VCaP (cell line): ENCODE results near the gene MCM8.

ENCODE experiments used
- H3K27ac ChIP-seq: fragments of 450-650 bp; 2 replicates; pipeline ENCODE4 v1.5.1; 2017
- TF ChIP-seq, protein P1 (sequence below): fragments of 450-650 bp; conservative IDR thresholded peaks from 2 replicates; pipeline ENCODE4 v1.5.1; 2017; ENCODE audit warnings: mild to moderate bottlenecking, moderate library complexity

MCM8 gene

DNA sequence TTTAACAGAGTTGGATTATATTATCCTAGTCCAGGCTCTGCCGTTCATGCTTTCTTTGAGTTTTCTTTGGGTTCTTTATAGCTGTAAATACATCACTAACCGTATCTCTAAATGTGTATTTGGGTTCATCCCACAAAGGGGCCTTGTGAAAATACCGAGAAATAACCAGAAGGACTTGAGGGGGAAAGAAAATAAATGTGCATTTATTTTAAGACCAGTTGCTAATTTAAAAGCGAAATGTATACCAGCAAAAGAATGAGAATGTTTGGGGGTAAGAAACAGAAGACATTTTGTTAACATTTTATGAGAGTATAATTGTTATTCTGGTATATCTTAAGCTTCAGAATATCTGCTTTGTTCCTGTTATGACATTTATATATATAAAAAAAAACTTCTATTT is 64.5 kb downstream of the MCM8 start:
- H3K27ac ChIP-seq = no peak overlapping the region
- TF ChIP-seq, protein P1, sequence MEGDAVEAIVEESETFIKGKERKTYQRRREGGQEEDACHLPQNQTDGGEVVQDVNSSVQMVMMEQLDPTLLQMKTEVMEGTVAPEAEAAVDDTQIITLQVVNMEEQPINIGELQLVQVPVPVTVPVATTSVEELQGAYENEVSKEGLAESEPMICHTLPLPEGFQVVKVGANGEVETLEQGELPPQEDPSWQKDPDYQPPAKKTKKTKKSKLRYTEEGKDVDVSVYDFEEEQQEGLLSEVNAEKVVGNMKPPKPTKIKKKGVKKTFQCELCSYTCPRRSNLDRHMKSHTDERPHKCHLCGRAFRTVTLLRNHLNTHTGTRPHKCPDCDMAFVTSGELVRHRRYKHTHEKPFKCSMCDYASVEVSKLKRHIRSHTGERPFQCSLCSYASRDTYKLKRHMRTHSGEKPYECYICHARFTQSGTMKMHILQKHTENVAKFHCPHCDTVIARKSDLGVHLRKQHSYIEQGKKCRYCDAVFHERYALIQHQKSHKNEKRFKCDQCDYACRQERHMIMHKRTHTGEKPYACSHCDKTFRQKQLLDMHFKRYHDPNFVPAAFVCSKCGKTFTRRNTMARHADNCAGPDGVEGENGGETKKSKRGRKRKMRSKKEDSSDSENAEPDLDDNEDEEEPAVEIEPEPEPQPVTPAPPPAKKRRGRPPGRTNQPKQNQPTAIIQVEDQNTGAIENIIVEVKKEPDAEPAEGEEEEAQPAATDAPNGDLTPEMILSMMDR = no peak

DNA sequence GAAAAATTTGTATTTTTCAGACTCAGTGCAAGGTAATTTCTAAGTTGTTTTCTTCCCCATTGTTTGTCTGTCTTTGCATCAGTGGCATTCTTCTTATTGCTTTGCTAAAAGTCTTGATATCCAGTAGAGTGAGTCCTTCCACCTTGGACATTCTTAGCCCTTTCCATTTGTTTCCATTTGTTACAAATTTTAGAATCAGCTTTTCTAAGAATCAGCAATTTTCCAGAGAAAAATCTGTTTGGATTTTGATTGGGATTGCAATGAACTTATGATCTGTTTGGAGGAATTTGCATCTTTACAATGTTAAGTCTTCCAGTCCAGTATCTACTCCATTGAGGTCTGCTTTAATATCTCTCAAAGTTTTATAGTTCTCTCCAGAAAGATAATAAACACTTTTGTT is 67.0 kb downstream of the MCM8 start:
- TF ChIP-seq, protein P1 = no peak
- H3K27ac ChIP-seq = no peak overlapping the region

DNA sequence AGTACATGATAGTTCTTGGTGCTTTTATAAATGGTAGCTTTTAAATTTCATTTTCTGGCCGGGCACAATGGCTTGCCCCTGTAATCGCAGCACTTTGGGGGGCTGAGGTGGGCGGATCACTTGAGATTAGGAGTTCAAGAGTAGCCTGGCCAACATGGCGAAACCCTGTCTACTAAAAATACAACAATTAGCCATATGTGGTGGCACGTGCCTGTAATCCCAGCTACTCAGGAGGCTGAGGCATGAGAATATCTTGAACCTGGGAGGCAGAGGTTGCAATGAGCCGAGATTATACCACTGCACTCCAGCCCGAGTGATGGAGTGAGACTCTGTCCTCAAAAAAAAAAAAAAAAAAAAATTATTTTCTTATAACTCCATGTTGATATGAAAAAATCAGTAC is 67.4 kb downstream of the MCM8 start:
- TF ChIP-seq, protein P1 = no peak
- no peak overlapping the region for H3K27ac ChIP-seq

DNA sequence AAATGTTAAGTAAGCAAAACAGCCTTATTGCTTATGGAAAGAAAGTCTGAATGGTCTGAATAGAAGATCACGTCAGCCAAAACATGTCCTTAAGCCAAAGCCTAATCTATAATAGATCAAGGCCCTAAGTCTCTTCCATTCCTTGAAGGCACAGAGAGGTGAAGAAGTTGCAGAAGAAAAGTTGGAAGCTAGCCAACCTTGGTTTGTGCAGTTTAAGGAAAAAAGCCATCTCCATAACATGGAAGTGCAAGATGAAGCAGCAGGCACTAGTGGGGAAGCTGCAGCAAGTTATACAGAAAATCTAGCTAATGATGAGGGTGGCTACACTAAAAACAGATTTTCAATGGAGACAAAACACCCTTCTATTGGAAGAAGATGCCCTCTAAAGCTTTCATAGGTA is 74.3 kb downstream of the MCM8 start:
- no peak overlapping the region for H3K27ac ChIP-seq
- TF ChIP-seq, protein P1 = no peak

DNA sequence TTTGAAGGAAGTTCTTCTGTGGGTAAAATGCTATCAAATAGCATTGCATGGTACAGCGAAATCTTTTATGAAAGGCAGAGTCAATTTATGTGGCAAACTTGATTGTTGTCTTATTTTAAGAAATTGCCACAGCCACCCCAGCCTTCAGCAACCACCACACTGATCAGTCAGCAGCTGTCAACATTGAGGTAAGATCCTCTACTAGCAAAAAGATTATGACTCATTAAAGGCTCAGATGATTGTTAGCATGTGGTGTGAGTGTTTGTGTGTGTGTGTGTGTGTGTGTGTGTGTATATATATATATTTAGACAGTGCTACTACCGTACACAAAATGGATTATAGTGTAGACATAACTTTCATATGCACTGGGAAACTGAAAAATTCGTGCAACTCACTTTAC is 75.6 kb downstream of the MCM8 start:
- TF ChIP-seq, protein P1 = no peak
- H3K27ac ChIP-seq = no peak overlapping the region

DNA sequence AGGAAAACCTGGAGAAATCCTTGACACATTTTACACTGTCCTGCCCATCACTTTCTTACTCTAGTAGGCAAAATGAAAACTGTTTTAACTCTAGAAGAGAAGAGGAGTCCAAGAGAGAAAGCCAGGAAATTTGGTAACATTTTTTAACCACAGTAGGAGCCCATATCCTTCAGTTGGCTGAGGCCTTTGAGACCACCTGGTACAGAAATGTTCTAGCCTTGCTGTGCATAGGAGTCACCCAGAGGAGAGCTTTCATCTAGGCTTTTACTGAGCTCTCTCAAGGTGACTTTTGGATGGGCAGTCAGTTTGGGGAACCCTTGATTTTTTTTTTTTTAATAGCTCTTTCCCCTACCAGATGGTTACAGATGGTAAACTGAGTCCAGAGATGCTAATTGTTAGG is 78.4 kb downstream of the MCM8 start:
- no peak overlapping the region for H3K27ac ChIP-seq
- TF ChIP-seq, protein P1 = no peak

DNA sequence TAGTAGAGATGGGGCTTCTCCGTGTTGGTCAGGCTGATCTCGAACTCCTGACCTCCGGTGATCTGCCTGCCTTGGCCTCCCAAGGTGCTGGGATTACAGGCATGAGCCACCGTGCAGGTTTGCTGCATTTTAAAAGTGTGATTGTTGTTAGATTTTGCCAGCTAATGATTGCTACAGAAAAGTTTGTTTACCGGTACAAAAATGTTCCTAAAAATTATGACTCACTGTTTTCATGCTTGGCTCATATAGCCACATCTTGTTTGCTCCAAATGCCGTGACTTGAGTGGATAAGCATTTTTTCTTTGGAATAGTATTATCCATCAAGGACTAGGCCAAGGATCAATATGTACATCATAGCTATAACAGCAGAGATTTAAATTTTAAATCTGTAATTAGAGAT is 79.1 kb downstream of the MCM8 start:
- TF ChIP-seq, protein P1 = no peak
- H3K27ac ChIP-seq = no peak overlapping the region
